ENCODE measurements around the gene PIK3CA.
"Not testable (repeated sequence)": the region's sequence is repeated elsewhere in the genome, so short reads cannot be mapped to it uniquely, and the experiment has no call there.

DNA sequence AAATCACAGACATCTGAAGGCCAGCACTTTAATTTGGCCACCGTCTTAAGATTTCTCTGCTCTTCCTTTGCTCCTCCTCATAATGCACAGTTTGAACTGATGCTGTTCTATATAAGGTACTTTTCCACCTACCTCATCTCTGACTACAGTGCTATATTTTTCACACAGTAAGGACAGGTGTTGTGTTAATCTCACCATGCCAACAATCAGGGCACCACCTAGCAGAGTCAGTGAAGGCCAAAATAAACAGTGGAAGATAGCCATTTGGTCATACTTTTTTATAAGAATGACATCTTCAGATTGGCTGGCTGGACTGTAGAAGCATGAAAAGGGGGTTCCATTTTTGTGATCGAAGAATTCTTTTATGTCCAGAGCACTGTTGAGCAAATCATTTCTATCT, 94.7 kb downstream of the PIK3CA start:
- TF ChIP-seq, protein P1, sequence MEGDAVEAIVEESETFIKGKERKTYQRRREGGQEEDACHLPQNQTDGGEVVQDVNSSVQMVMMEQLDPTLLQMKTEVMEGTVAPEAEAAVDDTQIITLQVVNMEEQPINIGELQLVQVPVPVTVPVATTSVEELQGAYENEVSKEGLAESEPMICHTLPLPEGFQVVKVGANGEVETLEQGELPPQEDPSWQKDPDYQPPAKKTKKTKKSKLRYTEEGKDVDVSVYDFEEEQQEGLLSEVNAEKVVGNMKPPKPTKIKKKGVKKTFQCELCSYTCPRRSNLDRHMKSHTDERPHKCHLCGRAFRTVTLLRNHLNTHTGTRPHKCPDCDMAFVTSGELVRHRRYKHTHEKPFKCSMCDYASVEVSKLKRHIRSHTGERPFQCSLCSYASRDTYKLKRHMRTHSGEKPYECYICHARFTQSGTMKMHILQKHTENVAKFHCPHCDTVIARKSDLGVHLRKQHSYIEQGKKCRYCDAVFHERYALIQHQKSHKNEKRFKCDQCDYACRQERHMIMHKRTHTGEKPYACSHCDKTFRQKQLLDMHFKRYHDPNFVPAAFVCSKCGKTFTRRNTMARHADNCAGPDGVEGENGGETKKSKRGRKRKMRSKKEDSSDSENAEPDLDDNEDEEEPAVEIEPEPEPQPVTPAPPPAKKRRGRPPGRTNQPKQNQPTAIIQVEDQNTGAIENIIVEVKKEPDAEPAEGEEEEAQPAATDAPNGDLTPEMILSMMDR (IDR thresholded peaks at IDR 0.05), result not testable (repeated sequence)
- not testable (repeated sequence) for TF ChIP-seq EZH2phosphoT487 (IDR thresholded peaks at IDR 0.05)
